GM18517 (cell line): ENCODE data around the gene GHRHR.

Experiments
- ATAC-seq: cut with Tn5 transposase; IDR thresholded peaks from one replicate; pipeline ENCODE4 v1.9.1; 2021; ENCODE audit warnings: mild to moderate bottlenecking, moderate library complexity; ENCODE audit not compliant: unreplicated experiment

GHRHR gene

GRCh38 chr7:30983914-30984247, 20.1 kb downstream of the GHRHR start:
- ATAC-seq = no peak

DNA sequence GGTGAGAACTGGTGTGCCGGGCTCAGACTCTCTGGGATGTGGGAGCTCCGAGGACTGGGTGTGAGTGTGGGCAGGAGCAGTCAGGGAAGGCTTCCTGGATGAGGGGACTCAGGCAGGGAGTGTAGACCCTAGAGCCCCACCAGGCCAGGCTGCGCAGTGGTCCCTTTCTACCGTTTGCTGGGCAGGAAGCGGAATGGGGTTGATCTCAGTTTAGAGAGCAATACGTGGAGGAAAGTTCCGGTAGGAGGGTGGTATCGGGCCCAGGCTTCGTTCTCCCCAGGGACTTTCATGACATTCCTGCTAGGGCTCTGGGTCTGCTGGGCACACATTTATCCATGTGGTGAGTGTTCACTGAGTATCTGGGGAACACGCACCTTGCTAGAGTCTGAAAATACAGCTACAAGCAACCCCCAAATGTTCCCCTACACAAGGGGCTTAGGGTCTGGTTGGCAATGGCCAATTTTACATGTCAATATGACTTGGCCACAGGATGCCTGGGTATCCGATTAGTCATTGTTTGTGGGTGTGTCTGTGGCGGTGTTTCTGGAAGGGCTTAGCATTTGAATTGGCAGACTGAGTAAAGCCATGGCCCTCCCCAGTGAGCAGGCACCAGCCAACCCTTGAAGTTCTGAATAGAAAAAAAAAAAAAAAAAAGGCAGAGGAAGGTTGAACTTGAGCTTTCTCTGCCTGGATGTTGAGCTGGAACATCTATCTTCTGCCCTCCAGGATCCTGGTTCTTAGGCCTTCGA, 20.8 kb downstream of the GHRHR start:
- no peak for ATAC-seq

DNA sequence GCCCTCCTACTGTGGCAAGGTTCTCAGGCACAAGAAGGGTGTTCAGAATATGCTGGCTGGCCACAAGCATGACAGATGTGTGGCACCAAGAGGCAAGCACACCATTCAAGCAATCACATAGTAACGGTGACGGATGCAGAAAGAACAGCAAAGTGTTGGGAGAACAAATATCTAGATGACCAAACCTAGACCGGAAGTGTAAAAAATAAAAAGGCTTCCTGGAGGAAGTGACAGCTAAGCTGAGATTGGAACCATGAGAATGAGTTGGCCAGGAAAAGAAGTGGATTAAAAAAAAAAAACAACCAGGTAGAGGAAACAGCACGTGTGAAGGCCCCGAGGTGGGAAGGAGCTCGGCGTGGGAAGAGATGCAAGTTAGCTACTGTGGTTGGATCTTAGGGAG, 22.0 kb downstream of the GHRHR start:
- ATAC-seq = no peak

DNA sequence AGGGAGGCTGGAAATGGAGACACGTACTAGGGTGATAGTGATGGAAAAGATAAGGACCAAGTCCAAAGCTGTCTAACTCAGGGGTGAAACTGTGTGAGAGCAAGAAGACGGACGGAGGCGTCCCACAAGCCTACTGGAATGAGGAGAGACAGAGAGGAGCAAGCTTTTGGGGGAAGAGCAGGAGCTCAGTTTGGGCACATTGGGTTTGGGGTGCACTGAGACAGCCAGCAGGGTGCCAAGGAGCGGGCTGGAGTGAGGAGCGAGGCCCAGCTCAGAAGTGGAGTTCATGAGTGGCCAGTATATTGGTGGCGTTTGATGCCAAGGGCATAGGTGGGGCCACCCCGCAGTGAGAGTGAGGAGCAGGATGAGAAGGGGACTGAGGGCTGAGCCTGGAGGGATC, 22.6 kb downstream of the GHRHR start:
- no peak for ATAC-seq

GRCh38 chr7:30986738-30987137, 23.0 kb downstream of the GHRHR start:
- ATAC-seq = no peak

DNA sequence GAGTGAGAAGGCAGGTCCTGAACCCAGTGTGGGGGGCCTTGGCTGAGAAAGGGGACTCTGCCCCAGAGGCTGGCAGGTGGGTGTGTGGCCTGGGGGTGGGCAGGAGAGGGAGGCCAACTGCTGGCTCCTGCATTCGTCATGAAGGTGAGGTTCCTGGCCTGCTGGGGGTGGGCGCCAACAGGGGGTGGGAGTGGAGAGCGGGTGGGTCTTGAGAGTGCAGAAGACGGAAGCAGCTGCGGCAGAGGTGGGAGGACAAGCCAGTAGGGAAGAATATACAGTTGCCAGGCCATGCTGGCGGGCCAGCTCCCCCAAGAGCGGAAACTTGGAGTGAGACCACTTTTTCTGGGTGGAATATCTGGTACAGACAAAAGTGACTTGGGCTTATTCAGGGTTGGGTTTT, 23.4 kb downstream of the GHRHR start:
- ATAC-seq = no peak

- no peak for ATAC-seq
These were observed 24.2 kb downstream of the GHRHR start for GRCh38 chr7:30987936-30988335.

DNA sequence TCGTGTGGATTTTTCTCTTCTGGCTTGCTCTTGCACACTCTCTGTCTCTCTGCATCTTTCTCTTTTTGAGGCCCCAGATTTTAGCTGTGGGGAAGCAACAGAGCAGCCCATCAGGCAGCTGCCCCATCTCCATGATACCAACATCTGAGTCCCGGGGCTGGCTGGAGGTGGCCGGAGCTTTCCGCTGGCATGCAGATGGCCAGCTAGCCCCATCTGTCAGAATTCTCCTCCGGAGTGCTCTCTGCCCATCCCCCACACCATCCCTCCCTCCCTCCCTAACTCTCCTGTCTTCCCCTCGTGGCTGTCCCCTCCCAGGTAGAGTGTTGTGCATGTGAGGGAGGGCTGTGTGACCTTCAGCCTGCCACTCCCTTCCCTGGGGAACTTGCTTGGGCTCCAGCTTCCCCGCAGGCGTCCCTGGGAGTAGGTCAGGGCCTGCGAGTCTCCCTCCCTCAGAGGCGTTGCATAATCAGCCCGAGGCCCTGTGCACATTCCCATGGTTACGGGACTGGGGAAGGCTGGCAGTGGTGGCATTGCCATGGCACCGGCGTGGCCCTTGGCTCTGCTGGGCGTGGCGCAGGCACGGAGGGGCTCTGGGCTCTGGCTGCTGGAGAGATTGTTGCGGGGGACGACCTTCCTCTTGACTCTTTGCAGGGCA, 24.7 kb downstream of the GHRHR start:
- ATAC-seq = no peak

GRCh38 chr7:30989008-30989823, 25.5 kb downstream of the GHRHR start:
- ATAC-seq = no peak

- ATAC-seq = no peak
These were observed 26.3 kb downstream of the GHRHR start for GRCh38 chr7:30989824-30990672.

GRCh38 chr7:30990673-30991170, 27.0 kb downstream of the GHRHR start:
- ATAC-seq = no peak

DNA sequence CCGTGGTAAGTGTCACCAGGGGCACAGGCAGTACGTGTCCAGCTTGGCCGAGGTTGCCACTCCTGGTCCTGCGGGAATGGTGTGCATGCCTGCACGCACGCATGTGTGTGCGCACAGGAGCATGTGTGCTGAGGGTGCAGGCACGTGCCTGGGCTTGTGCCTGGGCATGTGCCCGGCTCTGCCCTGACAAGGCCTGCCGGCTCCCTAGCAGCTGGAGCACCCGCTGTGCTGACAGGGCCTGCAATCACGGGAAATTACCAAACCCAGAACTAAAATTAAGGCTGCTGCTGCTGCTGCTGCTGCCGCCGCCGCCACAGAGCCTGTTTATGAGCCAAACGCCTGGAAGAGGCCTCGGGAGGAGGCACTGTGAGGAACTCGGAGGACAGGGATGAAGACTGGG, 28.7 kb downstream of the GHRHR start:
- no peak for ATAC-seq

- ATAC-seq = no peak
These were observed 30.7 kb downstream of the GHRHR start for GRCh38 chr7:30994206-30995100.

DNA sequence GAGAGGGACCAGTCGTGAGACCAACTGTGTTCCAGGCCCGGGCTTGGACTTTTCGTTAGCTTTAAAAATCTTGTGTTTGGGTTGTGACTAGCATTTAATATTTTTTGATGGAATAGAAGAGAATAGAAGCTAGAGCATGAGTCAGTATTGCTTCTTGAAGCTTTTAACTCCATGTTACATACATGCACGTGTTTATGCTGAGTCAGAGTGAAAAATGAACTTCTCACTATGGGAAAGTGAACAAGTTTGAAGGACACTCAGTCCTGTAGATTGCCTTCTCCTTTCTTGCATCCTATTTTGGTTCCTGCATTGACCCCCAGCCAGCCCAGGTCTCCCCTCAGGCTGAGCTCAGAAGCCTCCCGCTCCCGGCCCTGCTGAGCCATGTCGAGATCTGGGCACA, 31.8 kb downstream of the GHRHR start:
- ATAC-seq = no peak

DNA sequence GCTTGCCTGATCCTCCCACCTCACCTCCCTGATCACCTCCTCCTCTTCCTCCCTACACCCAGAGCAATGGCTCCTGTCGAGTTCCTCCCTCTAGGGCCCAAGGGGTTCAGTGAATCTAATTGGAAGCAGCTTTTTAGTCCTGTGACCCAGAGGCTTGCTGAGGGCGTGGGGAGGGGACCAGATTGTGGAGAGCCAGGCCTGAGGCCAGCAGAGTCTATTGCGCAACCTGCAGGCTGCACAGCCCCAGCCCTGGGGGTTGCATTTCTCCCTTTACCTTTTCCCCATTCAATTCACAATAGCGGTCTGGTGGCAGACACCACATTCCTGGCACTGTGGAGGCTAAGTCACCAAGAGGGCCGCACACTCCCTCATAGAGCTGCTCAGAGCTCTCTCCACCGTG, 32.5 kb downstream of the GHRHR start:
- ATAC-seq = no peak

- no peak for ATAC-seq
These were observed 33.1 kb downstream of the GHRHR start for GRCh38 chr7:30996883-30997282.

- no peak for ATAC-seq
These were observed 33.6 kb downstream of the GHRHR start for GRCh38 chr7:30997316-30997715.

DNA sequence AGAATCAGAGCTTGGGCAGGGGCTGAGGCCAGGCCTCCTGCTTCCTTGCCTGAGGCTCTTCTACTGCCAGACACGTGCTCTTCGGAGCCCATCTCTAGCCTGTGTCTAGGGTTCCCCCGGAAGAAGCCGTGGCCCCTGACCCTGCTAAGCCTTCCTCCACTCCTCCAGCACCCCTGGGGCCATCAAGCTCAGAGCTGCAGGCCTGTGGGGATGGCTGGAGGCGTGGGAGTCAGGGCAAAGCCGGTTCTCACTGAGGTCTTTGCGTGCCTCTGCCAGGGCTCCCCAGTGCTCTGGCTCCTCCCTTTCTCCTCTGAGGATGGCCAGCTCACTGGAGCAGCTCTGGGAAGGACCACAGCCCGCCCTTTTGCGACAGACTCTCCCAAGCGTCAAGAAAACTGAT, 34.4 kb downstream of the GHRHR start:
- ATAC-seq = no peak

GRCh38 chr7:31000161-31000693, 36.5 kb downstream of the GHRHR start:
- no peak for ATAC-seq

DNA sequence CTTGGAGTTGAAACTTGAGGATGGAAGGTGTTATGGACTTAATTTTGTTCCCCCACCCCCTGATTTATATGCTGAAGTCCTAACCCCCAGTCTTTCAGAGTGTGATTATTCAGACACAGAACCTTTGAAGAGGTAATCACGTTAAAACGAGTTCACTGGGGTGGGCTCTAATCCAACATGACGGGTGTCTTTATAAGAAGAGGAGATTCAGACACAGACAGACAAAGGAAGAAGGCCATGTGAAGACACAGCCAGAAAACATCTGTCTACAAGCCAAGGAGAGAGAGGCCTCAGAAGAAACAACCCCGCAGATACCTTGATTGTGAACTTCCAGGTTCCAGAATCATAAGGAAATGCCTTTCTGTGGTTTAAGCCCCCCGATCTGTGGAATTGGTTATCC, 37.0 kb downstream of the GHRHR start:
- ATAC-seq = no peak
